DOHH2 (cell line): ENCODE data around the gene NREP.

Experiments used
- H3F3A ChIP-seq: fragments of 200-600 bp; sonication (generic), shearing (Covaris generic); 2 replicates; pipeline ENCODE4 v1.6.0; 2016; ENCODE audit warnings: antibody characterized with exemption, mild to moderate bottlenecking; ENCODE audit not compliant: control insufficient read depth, insufficient read depth
- H3K27ac ChIP-seq: fragments of 200-600 bp; sonication (generic); 2 replicates; pipeline ENCODE4 v1.5.1; 2014; ENCODE audit warnings: low read depth, mild to moderate bottlenecking, low read length, moderate library complexity
- H3K27me3 ChIP-seq: fragments of 200-600 bp; sonication (generic); 2 replicates; pipeline ENCODE4 v1.6.1; 2014; ENCODE audit warnings: mild to moderate bottlenecking, low read length, mixed read lengths; ENCODE audit not compliant: control insufficient read depth
- H3K36me3 ChIP-seq: fragments of 200-600 bp; sonication (generic); 2 replicates; pipeline ENCODE4 v1.6.1; 2014; ENCODE audit warnings: mild to moderate bottlenecking, low read length, moderate library complexity, mixed read lengths; ENCODE audit not compliant: control insufficient read depth
- H3K4me1 ChIP-seq: fragments of 200-600 bp; sonication (generic); 2 replicates; pipeline ENCODE4 v1.6.1; 2014; ENCODE audit warnings: mild to moderate bottlenecking, low read length, mixed read lengths; ENCODE audit not compliant: control insufficient read depth
- H3K4me2 ChIP-seq: fragments of 200-600 bp; sonication (generic); 2 replicates; pipeline ENCODE4 v1.6.0; 2014; ENCODE audit warnings: mild to moderate bottlenecking, low read length, moderate library complexity
- H3K4me3 ChIP-seq: fragments of 200-600 bp; sonication (generic); 2 replicates; pipeline ENCODE4 v1.5.1; 2014; ENCODE audit warnings: mild to moderate bottlenecking, low read length, mixed read lengths
- H3K79me2 ChIP-seq: fragments of 200-600 bp; sonication (generic); 2 replicates; pipeline ENCODE4 v1.6.1; 2014; ENCODE audit warnings: mild to moderate bottlenecking, low read length, mixed read lengths; ENCODE audit not compliant: control insufficient read depth
- H3K9me2 ChIP-seq: fragments of 200-600 bp; sonication (generic); replicated peaks from 2 replicates; pipeline ENCODE4 v1.6.1; 2014; ENCODE audit warnings: mild to moderate bottlenecking, low read length, mixed read lengths; ENCODE audit not compliant: control insufficient read depth
- H3K9me3 ChIP-seq: fragments of 200-600 bp; sonication (generic); 2 replicates; pipeline ENCODE4 v1.6.1; 2014; ENCODE audit warnings: antibody characterized with exemption, low read length, mixed read lengths; ENCODE audit not compliant: control insufficient read depth, insufficient read depth
- H4K20me1 ChIP-seq: fragments of 200-600 bp; sonication (generic); 2 replicates; pipeline ENCODE4 v1.6.0; 2014; ENCODE audit warnings: low read depth, mild to moderate bottlenecking, antibody characterized with exemption, low read length, moderate library complexity; ENCODE audit not compliant: control insufficient read depth, insufficient read depth
- EZH2phosphoT487 ChIP-seq: fragments of 200-600 bp; sonication (generic); IDR thresholded peaks from 2 replicates; pipeline ENCODE4 v1.6.1; 2017; ENCODE audit warnings: borderline replicate concordance, mild to moderate bottlenecking, antibody characterized with exemption, low read length, moderate library complexity, mixed read lengths
- TF ChIP-seq, protein P1 (sequence below): fragments of 200-600 bp; sonication (generic); IDR thresholded peaks from one replicate; pipeline ENCODE4 v1.5.1; 2014; ENCODE audit warnings: antibody characterized with exemption, mild to moderate bottlenecking, low read depth, low read length; ENCODE audit not compliant: poor library complexity, severe bottlenecking

The NREP gene

DNA sequence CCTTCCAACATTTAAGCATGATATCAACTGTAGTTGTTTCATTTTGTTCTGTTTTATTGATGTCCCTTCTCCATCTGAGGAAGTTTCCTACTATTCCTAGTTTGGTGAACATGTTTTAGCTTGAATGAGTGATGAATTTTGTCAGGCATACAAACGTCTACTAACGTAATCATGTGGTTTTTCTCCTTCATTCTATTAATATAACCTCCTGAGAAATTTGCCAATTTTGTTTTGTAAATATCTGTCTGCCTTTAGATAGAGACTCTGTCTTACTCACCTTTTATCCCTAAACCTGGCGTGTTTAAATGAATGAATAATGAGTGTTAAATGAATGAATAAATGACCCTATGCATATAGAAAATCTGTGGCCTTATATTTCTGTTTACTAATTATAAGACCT lies 26.5 kb upstream of the NREP start:
- H3K27ac ChIP-seq, result no peak overlapping the region

DNA sequence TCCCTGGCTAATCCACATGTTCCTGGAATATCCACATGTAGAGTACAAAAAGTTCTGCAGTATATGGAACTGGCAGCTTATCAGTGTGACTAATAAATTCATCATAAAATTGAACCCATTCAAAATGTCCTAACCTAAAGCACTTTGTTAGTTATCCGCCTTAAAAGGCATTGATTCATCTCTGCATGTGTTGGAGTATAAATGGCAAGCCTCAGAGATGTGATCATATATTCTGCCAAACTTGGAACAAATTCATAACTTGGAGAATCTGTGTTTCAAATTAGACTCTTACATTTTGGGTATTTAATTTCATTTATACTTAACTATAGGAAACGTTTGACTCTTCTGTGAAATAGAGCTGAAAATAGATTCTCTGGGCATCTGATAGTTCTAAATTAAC lies 25.2 kb upstream of the NREP start:
- no peaks in the 10 kb centered on the region for H3F3A ChIP-seq
- TF ChIP-seq, protein P1, sequence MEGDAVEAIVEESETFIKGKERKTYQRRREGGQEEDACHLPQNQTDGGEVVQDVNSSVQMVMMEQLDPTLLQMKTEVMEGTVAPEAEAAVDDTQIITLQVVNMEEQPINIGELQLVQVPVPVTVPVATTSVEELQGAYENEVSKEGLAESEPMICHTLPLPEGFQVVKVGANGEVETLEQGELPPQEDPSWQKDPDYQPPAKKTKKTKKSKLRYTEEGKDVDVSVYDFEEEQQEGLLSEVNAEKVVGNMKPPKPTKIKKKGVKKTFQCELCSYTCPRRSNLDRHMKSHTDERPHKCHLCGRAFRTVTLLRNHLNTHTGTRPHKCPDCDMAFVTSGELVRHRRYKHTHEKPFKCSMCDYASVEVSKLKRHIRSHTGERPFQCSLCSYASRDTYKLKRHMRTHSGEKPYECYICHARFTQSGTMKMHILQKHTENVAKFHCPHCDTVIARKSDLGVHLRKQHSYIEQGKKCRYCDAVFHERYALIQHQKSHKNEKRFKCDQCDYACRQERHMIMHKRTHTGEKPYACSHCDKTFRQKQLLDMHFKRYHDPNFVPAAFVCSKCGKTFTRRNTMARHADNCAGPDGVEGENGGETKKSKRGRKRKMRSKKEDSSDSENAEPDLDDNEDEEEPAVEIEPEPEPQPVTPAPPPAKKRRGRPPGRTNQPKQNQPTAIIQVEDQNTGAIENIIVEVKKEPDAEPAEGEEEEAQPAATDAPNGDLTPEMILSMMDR, result no peak
- TF ChIP-seq EZH2phosphoT487, result no peak
- no peaks in the 10 kb centered on the region for H3K9me2 ChIP-seq
- H4K20me1 ChIP-seq, result no peaks in the 10 kb centered on the region
- no peaks in the 10 kb centered on the region for H3K36me3 ChIP-seq
- H3K27ac ChIP-seq, result no peak overlapping the region
- no peak overlapping the region for H3K4me2 ChIP-seq
- no peak overlapping the region for H3K4me3 ChIP-seq
- H3K27me3 ChIP-seq, result no peaks in the 10 kb centered on the region
- no peaks in the 10 kb centered on the region for H3K79me2 ChIP-seq
- peaks cover 54% of the 10 kb centered on the region for H3K4me1 ChIP-seq
- no peaks in the 10 kb centered on the region for H3K9me3 ChIP-seq

More for the DNA sequence above, 26.5 kb upstream of the NREP start:
- no peaks in the 10 kb centered on the region for H3F3A ChIP-seq
- H3K27me3 ChIP-seq, result no peaks in the 10 kb centered on the region
- H3K36me3 ChIP-seq, result no peaks in the 10 kb centered on the region
- TF ChIP-seq, protein P1, result no peak
- TF ChIP-seq EZH2phosphoT487, result no peak
- peaks cover 40% of the 10 kb centered on the region for H3K4me1 ChIP-seq
- 0 out of 2 replicates have a peak overlapping the region, but pooled peaks have one; percentile 14 for H3K4me3 ChIP-seq
- no peaks in the 10 kb centered on the region for H3K9me2 ChIP-seq
- H3K79me2 ChIP-seq, result no peaks in the 10 kb centered on the region
- H3K4me2 ChIP-seq, result peak overlapping the region; percentile 32
- H4K20me1 ChIP-seq, result no peaks in the 10 kb centered on the region
- no peaks in the 10 kb centered on the region for H3K9me3 ChIP-seq

DNA sequence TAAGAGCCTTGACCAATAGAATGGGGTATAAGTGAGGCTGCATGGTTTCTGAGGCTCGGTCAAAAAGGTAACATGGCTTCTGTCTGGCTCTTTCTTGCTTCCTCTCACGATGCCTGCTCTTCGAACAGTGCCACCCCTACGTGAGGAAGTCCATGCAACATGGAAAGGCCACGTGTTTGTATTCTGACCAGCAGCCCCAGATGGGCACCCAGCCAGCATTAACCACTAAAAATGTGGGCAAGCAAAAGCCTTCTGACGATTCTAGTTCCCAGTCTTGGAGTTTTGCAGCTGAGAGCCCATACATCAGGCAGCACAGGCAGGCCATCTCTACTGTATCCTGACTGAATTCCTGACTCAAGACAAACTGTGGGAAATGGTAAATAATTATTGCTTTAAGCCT lies 24.2 kb upstream of the NREP start:
- Histone ChIP-seq H4K20me1 (no peaks in the 10 kb centered on the region), H3K36me3 (no peaks in the 10 kb centered on the region), H3K4me3 (no peak overlapping the region), H3F3A (no peaks in the 10 kb centered on the region), H3K27ac (no peak overlapping the region), H3K4me1 (peaks cover 64% of the 10 kb centered on the region), H3K79me2 (no peaks in the 10 kb centered on the region), H3K4me2 (no peak overlapping the region), H3K9me2 (no peaks in the 10 kb centered on the region), H3K27me3 (no peaks in the 10 kb centered on the region), H3K9me3 (no peaks in the 10 kb centered on the region)
- TF ChIP-seq, protein P1, result no peak
- no peak for TF ChIP-seq EZH2phosphoT487
